AML-193 (cell line): ENCODE measurements around the gene ATP9A.
"Not testable (repeated sequence)": the region's sequence is repeated elsewhere in the genome, so short reads cannot be mapped to it uniquely, and the experiment has no call there.

ENCODE experiments used
- DNase-seq, 2 experiments: peaks; one replicate each; lab custom pipeline; 2025; lab: John Stamatoyannopoulos, UW

The ATP9A gene

DNA sequence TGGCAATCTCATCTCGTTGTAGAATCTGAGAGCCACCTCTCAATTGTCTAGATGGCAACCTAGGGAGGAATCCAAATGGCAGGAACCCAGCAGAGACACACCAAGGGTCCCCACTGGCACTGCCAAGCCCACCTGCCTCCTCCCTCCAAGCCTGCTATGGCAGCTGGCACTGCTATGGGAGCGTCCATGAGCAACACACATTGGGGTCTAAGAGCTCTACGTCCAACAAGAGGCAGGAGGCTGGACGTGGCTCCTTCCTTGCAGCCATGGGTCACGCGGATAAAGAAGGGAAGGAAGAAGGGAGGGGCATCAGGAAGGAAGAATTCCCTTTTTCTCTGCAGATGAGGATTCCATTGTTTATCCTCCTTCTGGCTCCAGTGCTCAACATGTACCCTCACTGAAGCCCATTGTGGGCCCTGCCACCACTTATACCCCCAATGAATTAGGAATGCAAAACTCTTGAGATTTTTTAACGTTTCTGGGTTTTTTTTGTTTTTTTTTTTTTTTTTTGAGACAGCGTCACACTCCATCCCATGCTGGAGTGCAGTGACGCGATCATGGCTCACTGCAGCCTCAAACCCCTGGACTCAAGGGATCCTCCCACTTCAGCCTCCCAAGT, 17.3 kb downstream of the ATP9A start:
- no peak for DNase-seq

DNA sequence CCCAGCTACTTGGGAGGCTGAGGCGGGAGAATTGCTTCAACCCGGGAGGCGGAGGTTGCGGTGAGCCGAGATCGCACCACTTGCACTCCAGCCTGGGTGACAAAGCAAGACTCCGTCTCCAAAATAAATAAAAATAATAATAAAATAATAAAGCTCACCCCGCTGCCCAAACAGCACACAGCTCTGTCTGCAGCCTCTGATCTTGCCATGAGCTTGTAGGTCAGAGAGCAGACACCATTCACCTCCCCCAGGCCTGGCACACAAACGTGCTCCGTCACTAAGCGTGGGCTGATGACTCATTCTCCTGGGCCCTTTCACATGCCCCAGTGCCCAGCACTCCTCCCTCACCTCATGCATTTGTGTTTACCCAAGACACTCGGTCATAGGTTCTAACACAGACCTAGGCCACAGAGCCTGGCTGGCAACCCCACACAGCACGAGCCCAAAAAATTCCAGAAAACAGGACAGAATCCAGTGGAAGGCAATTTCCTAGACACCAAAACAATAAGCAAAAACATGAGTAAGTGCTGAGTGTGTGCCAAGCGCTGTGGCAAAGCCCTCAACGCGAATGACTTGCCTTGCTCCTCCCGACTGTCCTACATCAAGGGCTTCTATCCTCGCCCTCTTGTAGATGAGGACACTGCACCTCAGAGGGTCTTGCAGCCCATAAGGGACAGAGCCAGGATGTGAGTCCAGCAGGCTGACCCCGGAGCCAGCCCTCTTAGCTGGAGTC, 18.0 kb downstream of the ATP9A start:
- DNase-seq, result no peak

DNA sequence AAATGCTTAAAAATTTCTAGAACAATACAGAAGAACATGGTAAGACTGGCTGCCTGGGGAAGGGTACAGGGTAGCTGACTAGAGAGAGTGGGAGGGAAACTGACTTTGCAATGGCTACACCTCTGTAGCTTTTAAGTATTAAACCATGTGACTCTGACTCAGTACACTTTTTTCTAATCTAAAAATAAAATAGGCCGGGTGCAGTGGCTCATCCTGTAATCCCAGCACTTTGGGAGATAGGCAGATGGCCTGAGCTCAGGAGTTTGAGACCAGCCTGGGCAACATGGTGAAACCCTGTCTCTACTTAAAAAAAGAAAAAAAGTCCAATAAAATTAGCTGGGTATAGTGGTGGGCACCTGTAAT, 18.5 kb downstream of the ATP9A start:
- no peak for DNase-seq

DNA sequence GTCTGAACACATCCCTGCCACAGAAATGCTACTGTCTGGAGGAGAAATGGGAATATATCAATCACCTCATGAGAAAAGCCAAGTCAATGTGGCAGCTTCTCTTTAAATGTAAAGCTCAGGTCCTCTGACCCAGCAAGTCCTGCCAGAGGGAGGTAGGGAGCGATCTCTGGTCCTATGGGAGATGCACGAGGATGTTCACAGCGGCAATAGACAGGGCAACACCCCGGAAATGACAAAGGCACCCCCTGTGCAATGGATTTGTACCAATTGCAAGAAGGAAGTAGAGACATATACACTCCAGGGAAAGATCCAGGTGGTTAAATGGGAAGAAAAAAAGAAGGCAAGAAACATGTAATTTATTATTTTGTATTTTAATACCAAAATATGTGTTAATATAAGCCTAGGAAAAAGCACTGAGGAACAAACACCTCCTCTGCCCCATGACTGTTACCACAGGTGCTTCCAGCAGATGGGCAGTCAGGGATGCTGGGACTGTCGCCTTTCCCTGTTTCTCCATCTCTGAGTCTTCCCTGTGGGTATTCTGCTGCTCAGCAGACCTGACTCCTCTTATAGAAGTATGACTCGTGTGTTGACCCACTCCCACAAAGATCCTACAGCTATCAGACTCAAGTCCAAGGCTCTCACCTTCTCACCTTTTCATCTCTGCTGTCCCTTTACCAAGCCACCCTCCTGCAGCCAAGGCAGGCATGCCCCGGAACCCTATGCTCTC, 20.8 kb downstream of the ATP9A start:
- no peak for DNase-seq

DNA sequence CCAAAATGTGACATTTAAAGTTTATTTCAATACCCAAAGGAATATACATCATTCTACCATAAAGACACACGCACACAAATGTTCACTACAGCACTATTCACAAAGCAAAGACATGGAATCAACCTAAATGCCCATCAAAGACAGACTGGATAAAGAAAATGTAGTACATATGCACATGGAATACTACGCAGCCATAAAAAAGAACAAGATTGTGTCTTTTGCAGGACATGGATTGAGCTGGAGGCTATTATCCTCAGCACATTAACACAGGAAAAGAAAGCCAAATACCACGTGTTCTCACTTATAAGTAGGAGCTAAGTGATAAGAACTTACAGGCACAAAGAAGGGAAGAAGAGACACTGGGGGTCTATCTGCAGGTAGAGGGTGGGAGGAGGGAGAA, 22.4 kb downstream of the ATP9A start:
- no peak for DNase-seq

DNA sequence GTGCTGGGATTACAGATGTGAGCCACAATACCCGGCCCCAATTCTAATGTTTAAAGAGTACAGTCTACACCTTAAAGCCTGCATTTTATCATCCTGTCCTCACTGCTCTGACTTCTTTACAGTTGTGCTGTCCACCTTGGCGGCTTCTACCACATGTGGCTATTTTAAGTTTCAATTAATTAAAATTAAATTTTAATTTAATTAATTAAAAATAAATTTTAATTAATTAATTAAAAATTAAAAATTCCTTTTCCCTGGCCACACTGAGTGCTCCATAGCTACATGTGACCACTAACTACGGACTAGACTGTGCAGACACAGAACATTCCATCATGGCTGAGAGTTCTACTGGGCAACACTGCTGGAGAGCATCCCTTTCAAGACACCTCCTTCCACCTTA, 27.4 kb downstream of the ATP9A start:
- no peak for DNase-seq

DNA sequence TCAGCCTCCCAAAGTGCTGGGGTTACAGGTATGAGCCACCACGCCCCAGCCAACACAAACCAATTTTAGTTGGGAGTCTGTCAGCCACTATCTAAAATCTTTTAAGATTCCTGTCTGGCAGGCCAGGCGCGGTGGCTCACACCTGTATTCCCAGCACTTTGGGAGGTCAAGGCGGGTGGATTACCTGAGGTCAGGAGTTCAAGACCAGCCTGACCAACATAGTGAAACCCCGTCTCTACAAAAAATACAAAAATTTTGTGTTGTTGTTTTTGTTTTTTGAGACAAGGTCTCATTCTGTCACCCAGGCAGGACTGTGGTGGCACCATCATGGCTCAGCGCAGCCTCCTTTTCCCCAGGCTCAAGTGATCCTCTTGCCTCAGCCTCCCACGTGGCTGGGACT, 27.9 kb downstream of the ATP9A start:
- not testable (repeated sequence) for DNase-seq

DNA sequence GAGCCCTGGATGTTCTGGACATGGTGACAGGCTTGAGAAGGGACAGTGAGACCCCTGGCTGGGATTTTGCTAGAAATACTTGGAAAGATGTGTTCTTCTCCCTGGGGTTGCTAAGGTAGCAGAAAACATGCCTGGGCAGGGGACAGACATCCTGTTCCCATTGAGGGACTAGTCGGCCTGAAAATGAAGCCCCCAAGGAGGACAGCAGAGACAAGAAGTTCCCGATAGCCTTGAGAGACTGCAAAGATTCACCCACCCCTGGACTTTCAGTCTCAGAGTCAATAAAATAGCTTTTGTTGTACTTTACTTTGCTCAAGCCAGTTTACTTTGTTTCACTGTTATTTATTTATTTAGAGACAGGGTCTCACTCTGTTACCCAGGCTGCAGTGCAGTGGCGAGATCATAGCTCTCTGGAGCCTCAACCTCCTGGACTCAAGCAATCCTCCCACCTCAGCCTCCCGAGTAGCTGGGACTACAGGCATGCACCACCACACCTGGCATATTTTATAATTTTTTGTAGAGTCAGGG, 28.4 kb downstream of the ATP9A start:
- DNase-seq, result no peak

DNA sequence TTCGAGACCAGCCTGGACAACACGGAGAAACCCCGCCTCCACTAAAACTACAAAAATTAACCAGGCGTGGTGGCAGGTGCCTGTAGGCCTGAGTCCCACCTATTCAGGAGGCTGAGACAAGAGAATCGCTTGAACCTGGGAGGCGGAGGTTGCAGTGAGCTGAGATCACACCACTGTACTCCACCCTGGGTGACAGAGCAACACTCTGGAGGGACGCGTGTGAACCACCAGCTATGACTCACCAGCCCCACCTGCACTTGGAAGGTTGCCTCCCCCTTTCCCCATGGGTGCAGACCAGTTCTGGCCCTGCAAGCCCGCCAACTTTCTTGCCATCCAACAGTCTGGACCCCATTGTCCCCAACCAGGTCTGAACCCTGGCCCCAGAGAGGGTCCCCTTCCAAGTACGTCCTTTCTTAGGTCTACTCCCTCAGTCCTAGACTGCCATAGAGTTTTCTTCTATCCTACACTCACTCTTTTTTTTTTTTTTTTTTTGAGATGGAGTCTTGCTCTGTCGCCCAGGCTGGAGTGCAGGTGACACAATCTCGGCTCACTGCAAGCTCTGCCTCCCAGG, 29.2 kb downstream of the ATP9A start:
- no peak for DNase-seq

DNA sequence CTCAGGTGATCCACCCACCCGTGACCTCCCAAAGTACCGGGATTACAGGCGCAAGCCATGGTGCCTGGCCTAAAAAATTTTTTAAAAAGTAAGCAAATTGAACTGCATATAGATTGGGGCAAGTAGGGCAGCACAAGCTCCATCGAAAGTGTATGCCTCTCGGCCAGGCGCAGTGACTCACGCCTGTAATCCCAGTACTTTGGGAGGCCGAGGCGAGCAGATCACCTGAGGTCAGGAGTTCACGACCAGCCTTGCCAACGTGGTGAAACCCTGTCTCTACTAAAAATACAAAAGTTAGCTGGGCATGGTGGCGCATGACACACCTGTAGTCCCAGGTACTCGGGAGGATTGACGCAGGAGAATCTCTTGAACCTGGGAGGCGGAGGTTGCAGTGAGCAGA, 29.9 kb downstream of the ATP9A start:
- not testable (repeated sequence) for DNase-seq

DNA sequence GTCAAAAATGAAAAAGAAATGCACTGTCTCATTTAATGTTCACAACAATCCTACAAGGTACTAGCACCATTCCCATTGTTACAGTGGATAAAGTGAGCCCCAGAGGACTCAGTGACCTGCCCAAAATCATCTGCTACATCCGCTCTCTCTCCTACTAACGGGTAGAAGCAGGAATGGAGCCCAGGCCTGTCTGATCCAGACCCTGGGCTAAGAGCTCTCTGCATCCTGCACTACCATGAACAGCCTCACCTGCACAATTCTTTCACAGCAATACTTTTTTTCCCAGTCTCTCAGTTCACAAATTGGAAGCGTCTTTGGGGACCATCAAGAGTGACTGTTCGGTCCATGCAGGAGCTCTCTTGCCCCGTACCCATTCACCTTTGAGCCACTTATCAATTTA, 31.2 kb downstream of the ATP9A start:
- DNase-seq, result no peak

DNA sequence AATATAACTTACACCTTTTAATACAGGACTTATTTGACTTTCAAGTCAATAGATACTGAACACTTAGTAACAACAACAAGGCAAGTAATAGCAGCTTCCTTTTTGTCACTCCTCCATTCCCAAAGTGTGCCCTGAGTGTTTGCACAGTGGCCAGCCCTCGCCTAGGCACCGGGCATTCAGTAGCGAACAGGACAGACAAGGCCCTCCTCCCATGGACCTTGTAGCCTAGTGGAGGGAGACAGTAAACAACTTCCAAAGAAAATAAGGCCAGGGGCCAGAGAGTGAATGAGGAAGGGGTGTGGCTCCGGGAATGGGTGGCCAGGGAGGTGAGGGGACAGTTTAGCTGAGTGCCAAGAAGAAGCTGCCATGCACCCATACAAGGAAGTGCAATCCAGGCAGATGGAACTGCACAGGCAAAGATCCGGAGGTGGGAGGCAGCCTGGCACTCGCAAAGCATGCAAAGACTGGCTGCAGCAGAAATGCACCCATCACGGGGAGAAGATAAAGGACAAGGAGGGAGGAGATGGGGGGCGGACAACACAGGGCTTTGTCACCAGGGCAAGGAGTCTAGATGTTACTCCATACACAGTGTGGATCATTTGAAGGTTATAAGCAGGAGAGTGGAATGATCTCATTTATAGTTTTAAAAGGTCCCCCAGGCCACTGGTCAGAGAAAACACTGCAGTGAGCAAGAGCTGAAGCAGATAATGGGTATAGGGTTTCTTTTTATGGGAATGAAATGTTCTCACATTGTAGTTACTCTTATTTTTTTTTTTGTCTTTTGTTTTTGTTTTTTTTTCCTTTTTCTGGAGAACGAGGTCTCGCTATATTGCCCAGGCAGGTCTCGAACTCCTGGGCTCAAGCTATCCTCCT, 32.2 kb downstream of the ATP9A start:
- DNase-seq, result no peak

DNA sequence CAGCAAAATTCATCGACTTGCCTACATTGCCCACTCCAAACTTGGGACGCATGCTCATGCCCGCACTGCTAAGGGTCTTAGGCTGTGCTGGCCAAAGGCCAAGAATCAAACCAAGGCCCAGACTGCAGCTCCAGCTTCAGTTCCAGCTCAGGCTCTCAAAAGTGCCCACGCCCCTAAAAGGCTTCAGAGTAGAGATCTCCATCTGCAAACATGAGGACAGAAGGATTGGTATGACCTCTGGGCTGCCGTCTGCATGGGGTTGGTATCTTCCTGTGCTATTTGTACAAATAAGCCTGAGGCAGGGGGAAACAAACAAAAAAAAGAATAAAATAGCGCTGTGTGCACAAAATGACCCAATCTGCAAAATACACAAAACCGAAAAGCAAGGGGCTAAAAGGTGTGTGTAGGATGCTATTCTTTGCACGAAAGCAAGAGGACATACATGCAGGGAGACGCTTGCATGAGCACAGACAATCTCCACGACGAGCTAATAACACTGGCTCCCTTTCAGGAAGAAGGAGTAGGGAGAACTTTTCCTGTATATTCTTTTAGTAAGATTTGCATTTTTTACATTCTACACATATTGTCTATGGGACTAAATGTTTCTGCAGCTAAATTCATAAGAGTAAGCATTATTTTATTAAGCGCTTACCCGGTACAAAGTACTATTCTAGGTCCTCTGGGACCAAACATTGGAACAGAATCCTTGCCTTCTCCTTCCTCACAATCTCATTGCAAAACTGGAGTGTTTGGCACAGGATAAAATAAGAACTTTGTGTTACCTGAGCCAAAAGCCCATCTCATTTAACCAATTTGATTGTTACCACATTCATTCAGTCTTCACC, 33.1 kb downstream of the ATP9A start:
- no peak for DNase-seq

DNA sequence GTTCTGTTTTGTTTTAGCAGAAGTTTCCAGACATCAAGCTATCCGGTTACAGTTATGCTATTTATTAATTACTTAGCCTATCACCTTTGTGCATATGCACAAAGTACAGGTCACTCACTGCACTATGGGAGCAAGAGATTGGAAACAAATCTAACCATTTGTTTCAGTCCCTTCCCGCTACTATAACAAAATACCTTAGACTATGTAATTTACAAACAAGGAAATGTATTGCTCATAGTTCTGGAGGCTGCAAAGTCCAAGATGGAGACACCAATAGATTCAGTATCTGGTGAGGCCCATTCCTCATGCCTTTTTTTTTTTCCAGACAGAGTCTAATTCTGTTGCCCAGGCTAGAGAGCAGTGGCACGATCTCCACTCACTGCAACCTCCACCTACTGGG, 35.1 kb downstream of the ATP9A start:
- DNase-seq, result no peak

DNA sequence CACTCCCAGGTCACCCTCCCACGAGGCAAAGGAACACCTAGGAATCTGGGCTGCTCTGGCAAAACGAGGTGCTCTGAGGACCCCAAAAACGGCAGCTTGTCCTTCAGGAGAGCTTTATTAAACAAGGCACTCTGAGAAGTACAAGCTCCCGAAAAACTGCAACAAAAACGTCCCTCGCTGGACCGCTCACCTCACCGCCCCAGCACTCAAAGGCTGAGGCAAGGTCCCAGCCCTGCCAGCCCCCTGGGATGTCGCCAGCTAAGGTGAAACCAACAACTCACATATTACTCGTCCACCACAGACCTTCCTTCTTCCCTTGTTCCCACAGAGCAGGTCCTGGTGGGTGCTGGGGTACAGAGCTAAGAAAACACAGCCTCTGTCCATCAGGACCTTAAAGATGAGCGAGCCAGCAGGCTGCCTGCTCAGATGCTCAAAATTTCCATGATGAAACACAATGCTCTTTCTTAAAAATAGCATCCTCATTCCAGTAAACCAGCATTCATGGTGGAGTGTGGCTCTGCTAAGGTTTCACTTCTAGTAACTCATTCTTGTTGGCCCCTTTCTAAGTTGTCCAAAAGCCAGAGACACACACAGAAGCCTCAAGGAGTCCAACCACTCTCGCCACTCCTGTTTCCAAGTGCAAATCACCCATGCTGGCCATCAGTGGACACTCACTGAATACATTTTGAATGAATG, 35.9 kb downstream of the ATP9A start:
- DNase-seq, result no peak

DNA sequence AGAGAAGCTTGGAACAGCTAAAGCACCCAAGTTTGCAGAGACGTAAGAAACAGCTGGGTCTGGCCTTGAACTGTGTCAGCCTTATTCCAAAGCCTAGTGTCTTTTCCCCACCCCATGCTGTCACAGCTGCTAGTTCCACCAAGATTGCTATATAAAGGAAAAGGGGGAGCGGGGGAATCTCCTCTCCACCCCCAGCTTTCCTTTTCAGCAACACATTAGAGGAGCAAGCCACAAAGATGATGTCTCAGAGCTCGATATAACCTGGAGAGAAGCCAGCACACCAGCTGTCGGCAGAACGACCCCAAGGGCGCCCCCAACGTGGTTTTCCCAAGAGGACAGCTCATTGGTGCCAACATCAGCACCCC, 36.5 kb downstream of the ATP9A start:
- DNase-seq, result no peak

DNA sequence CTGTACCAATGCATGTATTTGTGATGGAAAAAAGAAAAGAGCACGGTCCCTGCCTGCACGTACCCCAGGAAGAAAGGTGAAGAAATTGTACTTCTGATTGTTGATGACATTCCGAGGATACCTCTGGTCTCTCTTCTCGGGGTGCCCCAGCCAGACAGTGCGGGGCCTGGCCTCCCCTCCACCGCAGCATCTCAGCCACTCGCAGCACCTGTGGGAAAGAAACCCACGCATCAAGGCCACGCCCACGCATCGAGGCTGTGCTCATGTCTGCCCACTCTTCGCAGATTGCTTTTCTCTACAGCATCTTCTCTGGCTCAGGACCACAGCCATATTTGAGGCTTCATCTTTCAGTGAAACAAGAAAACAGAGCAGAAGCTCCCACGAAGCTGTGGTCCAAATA, 38.4 kb downstream of the ATP9A start:
- no peak for DNase-seq

DNA sequence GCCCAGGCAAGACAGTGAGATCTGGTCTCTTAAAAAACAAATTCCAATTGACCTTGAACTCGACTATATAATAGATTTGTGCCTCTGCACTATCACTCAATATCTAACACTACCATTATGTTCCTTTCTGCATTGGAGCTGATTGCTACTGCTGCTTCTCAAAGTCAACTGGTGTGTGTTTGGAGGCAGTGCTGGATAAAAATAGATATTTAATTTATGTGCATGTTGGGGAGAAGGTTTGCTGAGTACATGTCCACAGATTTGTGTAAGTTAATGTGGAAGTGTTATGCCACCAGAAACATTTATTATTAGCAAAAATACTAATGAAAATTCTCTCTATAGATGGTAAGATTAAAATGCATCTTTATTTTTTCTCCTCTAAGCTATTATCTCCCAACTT, 39.5 kb downstream of the ATP9A start:
- DNase-seq, result no peak

DNA sequence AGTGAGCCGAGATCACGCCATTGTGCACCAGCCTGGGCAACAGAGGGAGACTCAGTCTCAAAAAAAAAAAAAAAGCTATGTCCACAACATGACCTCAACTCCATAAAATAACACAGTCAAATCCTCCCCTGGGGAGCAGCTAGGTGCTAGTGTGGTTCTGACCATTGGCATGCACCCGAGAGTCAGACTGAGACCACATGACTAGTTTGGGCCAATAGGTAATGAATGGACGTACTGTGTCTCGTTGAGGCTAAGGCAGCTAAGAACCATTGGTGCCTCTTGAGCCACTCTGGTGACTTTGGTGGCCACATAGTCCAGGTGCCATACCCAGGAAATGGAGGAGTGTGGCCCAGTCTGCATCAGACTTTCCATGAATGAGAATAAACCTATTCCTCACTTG, 40.3 kb downstream of the ATP9A start:
- no peak for DNase-seq

DNA sequence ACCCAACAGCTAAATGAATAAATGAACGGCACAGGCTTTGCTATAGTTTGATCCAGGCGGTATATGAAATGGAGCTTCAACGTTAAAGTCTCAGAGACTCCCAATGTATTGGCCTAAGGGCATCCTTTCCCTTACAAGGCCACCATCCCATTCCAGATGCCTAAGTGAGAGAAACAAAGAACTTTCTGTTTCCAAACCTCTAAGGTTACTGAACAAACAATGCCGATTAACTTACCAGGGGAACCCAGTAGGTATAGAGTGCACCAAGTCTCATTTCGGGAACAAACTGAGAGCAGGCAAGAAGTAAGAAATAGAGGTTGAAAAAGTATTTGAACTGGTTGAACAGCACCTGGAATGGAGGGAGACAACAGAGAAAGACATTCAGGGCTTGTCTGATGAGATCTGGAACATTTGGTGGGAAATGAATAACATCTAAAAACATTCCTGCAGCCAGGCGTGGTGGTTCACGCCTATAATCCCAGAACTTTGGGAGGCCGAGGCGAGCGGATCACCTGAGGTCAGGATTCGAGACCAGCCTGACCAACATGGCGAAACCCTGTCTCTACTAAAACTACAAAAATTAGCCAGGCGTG, 42.5 kb downstream of the ATP9A start:
- DNase-seq, result no peak
